WTC11 (cell line): ENCODE results near the gene CSF1. TPM values are rescaled to one million over a fixed set of nuclear protein-coding genes. Genes with fewer than 3 reads are reported as not detected.

Experiments
- ATAC-seq: fragments of 200-7000 bp; cut with Tn5 transposase; 2 replicates; pipeline ENCODE4 v1.10.0; 2021; ENCODE audit warnings: mild to moderate bottlenecking, moderate library complexity
- CTCF ChIA-PET: fragments of 300-600 bp; sonication (Branson Sonifier 250); formaldehyde crosslinking; loops from one replicate; lab custom pipeline; 2021; ENCODE audit warnings: antibody characterized with exemption; lab: Charles Lee
- POLR2A ChIA-PET: fragments of 350-600 bp; sonication (Branson Sonifier 250); formaldehyde crosslinking; loops from one replicate; lab custom pipeline; 2021; ENCODE audit warnings: antibody characterized with exemption; lab: Charles Lee
- DNase-seq: peaks from one replicate; pipeline ENCODE4 v3.0.0; 2021; ENCODE audit warnings: low spot score
- H3K27ac Mint-ChIP-seq: 2 replicates; pipeline ENCODE4 v1.8.0; 2021; ENCODE audit warnings: mixed read lengths
- H3K27me3 Mint-ChIP-seq: 2 replicates; pipeline ENCODE4 v1.8.0; 2021; ENCODE audit warnings: low read depth, mild to moderate bottlenecking, moderate library complexity, mixed read lengths
- H3K36me3 Mint-ChIP-seq: 2 replicates; pipeline ENCODE4 v1.8.0; 2021; ENCODE audit warnings: mixed read lengths
- H3K4me1 Mint-ChIP-seq: 2 replicates; pipeline ENCODE4 v1.8.0; 2022; ENCODE audit warnings: mixed read lengths
- H3K4me3 Mint-ChIP-seq: 2 replicates; pipeline ENCODE4 v1.8.0; 2021; ENCODE audit warnings: mild to moderate bottlenecking, moderate library complexity, mixed read lengths
- H3K9me3 Mint-ChIP-seq: 2 replicates; pipeline ENCODE4 v1.8.0; 2021; ENCODE audit warnings: mixed read lengths
- ELF4 ChIP-seq: sonication (generic); formaldehyde crosslinking; IDR thresholded peaks from 2 replicates; pipeline ENCODE4 v1.8.1; 2022; ENCODE audit warnings: low read depth, mild to moderate bottlenecking, moderate library complexity, missing genetic modification reagents
- HMGA2 ChIP-seq: fragments of 250-450 bp; sonication (Bioruptor Pico); IDR thresholded peaks from 2 replicates; pipeline ENCODE4 v1.4.0; 2021; ENCODE audit warnings: mild to moderate bottlenecking, moderate library complexity
- MYBL2 ChIP-seq: sonication (generic); formaldehyde crosslinking; IDR thresholded peaks from 2 replicates; pipeline ENCODE4 v1.8.1; 2023; ENCODE audit warnings: mild to moderate bottlenecking, moderate library complexity, missing genetic modification reagents
- NR3C1 ChIP-seq: sonication (generic); formaldehyde crosslinking; conservative IDR thresholded peaks from 2 replicates; pipeline ENCODE4 v1.8.1; 2023; ENCODE audit warnings: low read depth, mild to moderate bottlenecking, missing genetic modification reagents
- OVOL2 ChIP-seq: fragments of 250-450 bp; sonication (Bioruptor Pico); IDR thresholded peaks from 2 replicates; pipeline ENCODE4 v1.9.0; 2021; ENCODE audit warnings: mild to moderate bottlenecking, borderline replicate concordance
- PRRX2 ChIP-seq: fragments of 250-450 bp; sonication (Bioruptor Pico); IDR thresholded peaks from 2 replicates; pipeline ENCODE4 v1.8.0; 2021; ENCODE audit warnings: mild to moderate bottlenecking
- RELA ChIP-seq: sonication (generic); formaldehyde crosslinking; IDR thresholded peaks from 2 replicates; pipeline ENCODE4 v1.8.1; 2022; ENCODE audit warnings: missing genetic modification reagents, mild to moderate bottlenecking, borderline replicate concordance
- SOX15 ChIP-seq: fragments of 250-450 bp; sonication (Bioruptor Pico); IDR thresholded peaks from 2 replicates; pipeline ENCODE4 v1.9.0; 2021; ENCODE audit warnings: mild to moderate bottlenecking
- ZNF396 ChIP-seq: fragments of 250-450 bp; sonication (Bioruptor Pico); IDR thresholded peaks from 2 replicates; pipeline ENCODE4 v1.8.0; 2021; ENCODE audit warnings: mild to moderate bottlenecking, moderate library complexity, borderline replicate concordance
- ZNF423 ChIP-seq: fragments of 250-450 bp; sonication (Bioruptor Pico); IDR thresholded peaks from 2 replicates; pipeline ENCODE4 v2.1.2; 2022; ENCODE audit warnings: mild to moderate bottlenecking, moderate library complexity
- total RNA-seq: library from RNA; stranded (reverse); gene quantifications from 3 replicates; pipeline ENCODE4 v1.2.3, GENCODE V29; 2021
- TF ChIP-seq, protein P1 (sequence below): sonication (generic); formaldehyde crosslinking; IDR thresholded peaks from 2 replicates; pipeline ENCODE4 v1.8.0; 2023; ENCODE audit warnings: missing genetic modification reagents
- TF ChIP-seq, protein P2 (sequence below): sonication (generic); formaldehyde crosslinking; IDR thresholded peaks from 2 replicates; pipeline ENCODE4 v1.8.1; 2022; ENCODE audit warnings: missing genetic modification reagents, borderline replicate concordance
- TF ChIP-seq, protein P3 (sequence below): sonication (generic); formaldehyde crosslinking; IDR thresholded peaks from 2 replicates; pipeline ENCODE4 v1.8.1; 2022; ENCODE audit warnings: mild to moderate bottlenecking, missing genetic modification reagents, moderate library complexity, borderline replicate concordance
- TF ChIP-seq, protein P4 (sequence below): sonication (generic); formaldehyde crosslinking; IDR thresholded peaks from 2 replicates; pipeline ENCODE4 v1.8.1; 2023; ENCODE audit warnings: mild to moderate bottlenecking, missing genetic modification reagents, moderate library complexity
- TF ChIP-seq, protein P5 (sequence below): sonication (generic); formaldehyde crosslinking; IDR thresholded peaks from 2 replicates; pipeline ENCODE4 v1.8.0; 2022; ENCODE audit warnings: missing genetic modification reagents
- TF ChIP-seq, protein P6 (sequence below): fragments of 250-450 bp; sonication (Bioruptor Pico); IDR thresholded peaks from 2 replicates; pipeline ENCODE4 v1.8.0; 2021; ENCODE audit warnings: mild to moderate bottlenecking
- TF ChIP-seq, protein P7 (sequence below): sonication (generic); formaldehyde crosslinking; IDR thresholded peaks from 2 replicates; pipeline ENCODE4 v1.8.0; 2022; ENCODE audit warnings: mild to moderate bottlenecking, missing genetic modification reagents

The CSF1 gene
- total RNA-seq, 1 experiment from 2014 or later: 3.0 TPM

DNA sequence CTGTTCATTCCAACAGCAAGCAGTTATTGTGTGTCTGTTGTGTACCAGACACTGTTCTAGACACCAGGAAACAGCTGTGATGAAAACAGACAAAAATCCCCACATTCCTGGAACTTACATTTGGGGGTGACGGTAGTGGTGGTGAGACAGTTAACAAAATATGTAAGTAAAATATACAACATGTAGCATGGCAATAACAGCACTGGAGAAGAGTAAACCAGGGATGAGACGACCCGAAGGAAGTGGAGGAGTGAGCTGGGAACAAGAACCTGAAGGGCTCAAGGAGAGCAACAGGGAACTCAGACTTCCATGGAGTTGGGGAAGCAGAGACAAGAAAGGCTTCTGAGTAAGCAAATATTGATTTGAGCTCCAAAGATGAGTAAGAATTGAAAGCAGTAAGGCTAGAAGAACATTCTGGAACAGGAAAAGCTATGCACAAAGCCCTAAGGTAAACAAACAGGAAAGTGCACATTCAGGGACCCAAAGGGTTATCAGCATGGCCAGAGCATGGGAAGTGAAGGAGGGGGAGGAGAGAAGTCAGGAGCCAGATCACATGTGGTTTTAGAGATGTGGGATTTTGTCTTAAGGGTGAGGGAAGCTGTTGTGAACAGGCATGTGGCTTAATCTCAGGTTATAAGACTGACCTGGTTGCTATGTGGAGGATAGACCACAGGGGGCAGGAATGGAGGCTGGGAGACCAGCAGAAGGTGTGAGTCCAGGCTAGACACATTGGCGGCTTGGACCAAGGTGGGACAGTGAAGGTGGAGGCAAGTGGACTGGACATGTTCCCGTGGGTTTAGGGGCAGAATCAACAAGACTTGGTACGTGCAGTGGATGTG, 7.3 kb downstream of the CSF1 start:
- ATAC-seq: 0 out of 2 replicates have a peak, but pooled peaks have one; percentile 61
- TF ChIP-seq, protein P1, sequence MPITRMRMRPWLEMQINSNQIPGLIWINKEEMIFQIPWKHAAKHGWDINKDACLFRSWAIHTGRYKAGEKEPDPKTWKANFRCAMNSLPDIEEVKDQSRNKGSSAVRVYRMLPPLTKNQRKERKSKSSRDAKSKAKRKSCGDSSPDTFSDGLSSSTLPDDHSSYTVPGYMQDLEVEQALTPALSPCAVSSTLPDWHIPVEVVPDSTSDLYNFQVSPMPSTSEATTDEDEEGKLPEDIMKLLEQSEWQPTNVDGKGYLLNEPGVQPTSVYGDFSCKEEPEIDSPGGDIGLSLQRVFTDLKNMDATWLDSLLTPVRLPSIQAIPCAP (CRISPR knock-in tag): no peak
- TF ChIP-seq, protein P2, sequence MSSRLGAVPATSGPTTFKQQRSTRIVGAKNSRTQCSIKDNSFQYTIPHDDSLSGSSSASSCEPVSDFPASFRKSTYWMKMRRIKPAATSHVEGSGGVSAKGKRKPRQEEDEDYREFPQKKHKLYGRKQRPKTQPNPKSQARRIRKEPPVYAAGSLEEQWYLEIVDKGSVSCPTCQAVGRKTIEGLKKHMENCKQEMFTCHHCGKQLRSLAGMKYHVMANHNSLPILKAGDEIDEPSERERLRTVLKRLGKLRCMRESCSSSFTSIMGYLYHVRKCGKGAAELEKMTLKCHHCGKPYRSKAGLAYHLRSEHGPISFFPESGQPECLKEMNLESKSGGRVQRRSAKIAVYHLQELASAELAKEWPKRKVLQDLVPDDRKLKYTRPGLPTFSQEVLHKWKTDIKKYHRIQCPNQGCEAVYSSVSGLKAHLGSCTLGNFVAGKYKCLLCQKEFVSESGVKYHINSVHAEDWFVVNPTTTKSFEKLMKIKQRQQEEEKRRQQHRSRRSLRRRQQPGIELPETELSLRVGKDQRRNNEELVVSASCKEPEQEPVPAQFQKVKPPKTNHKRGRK (CRISPR knock-in tag): no peak
- TF ChIP-seq, protein P3, sequence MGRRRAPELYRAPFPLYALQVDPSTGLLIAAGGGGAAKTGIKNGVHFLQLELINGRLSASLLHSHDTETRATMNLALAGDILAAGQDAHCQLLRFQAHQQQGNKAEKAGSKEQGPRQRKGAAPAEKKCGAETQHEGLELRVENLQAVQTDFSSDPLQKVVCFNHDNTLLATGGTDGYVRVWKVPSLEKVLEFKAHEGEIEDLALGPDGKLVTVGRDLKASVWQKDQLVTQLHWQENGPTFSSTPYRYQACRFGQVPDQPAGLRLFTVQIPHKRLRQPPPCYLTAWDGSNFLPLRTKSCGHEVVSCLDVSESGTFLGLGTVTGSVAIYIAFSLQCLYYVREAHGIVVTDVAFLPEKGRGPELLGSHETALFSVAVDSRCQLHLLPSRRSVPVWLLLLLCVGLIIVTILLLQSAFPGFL (CRISPR knock-in tag): no peak
- TF ChIP-seq RELA (CRISPR knock-in tag): no peak
- no peak for TF ChIP-seq ZNF396
- TF ChIP-seq MYBL2 (CRISPR knock-in tag): no peak
- no peak for TF ChIP-seq OVOL2
- TF ChIP-seq HMGA2: no peak
- TF ChIP-seq, protein P4, sequence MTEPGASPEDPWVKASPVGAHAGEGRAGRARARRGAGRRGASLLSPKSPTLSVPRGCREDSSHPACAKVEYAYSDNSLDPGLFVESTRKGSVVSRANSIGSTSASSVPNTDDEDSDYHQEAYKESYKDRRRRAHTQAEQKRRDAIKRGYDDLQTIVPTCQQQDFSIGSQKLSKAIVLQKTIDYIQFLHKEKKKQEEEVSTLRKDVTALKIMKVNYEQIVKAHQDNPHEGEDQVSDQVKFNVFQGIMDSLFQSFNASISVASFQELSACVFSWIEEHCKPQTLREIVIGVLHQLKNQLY (CRISPR knock-in tag): no peak
- TF ChIP-seq, protein P5, sequence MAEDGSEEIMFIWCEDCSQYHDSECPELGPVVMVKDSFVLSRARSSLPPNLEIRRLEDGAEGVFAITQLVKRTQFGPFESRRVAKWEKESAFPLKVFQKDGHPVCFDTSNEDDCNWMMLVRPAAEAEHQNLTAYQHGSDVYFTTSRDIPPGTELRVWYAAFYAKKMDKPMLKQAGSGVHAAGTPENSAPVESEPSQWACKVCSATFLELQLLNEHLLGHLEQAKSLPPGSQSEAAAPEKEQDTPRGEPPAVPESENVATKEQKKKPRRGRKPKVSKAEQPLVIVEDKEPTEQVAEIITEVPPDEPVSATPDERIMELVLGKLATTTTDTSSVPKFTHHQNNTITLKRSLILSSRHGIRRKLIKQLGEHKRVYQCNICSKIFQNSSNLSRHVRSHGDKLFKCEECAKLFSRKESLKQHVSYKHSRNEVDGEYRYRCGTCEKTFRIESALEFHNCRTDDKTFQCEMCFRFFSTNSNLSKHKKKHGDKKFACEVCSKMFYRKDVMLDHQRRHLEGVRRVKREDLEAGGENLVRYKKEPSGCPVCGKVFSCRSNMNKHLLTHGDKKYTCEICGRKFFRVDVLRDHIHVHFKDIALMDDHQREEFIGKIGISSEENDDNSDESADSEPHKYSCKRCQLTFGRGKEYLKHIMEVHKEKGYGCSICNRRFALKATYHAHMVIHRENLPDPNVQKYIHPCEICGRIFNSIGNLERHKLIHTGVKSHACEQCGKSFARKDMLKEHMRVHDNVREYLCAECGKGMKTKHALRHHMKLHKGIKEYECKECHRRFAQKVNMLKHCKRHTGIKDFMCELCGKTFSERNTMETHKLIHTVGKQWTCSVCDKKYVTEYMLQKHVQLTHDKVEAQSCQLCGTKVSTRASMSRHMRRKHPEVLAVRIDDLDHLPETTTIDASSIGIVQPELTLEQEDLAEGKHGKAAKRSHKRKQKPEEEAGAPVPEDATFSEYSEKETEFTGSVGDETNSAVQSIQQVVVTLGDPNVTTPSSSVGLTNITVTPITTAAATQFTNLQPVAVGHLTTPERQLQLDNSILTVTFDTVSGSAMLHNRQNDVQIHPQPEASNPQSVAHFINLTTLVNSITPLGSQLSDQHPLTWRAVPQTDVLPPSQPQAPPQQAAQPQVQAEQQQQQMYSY: no peak
- TF ChIP-seq NR3C1: no peak
- no peak for TF ChIP-seq PRRX2
- TF ChIP-seq ZNF423 (CRISPR knock-in tag): no peak
- TF ChIP-seq, protein P6, sequence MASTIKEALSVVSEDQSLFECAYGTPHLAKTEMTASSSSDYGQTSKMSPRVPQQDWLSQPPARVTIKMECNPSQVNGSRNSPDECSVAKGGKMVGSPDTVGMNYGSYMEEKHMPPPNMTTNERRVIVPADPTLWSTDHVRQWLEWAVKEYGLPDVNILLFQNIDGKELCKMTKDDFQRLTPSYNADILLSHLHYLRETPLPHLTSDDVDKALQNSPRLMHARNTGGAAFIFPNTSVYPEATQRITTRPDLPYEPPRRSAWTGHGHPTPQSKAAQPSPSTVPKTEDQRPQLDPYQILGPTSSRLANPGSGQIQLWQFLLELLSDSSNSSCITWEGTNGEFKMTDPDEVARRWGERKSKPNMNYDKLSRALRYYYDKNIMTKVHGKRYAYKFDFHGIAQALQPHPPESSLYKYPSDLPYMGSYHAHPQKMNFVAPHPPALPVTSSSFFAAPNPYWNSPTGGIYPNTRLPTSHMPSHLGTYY (CRISPR knock-in tag): no peak
- no peak for TF ChIP-seq ELF4
- no peak for TF ChIP-seq SOX15 (CRISPR knock-in tag)
- TF ChIP-seq, protein P7, sequence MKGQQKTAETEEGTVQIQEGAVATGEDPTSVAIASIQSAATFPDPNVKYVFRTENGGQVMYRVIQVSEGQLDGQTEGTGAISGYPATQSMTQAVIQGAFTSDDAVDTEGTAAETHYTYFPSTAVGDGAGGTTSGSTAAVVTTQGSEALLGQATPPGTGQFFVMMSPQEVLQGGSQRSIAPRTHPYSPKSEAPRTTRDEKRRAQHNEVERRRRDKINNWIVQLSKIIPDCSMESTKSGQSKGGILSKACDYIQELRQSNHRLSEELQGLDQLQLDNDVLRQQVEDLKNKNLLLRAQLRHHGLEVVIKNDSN (CRISPR knock-in tag): no peak
- H3K4me1 Mint-ChIP-seq: peaks cover 1% of the 10 kb centered on the region
- H3K27ac Mint-ChIP-seq: no peak overlapping the region
- H3K36me3 Mint-ChIP-seq: no peaks in the 10 kb centered on the region
- H3K27me3 Mint-ChIP-seq: peaks cover 5% of the 10 kb centered on the region
- no peak for DNase-seq
- CTCF ChIA-PET: interaction anchor here (1.0 to 4.8 kb wide), 4 partner anchors 66 to 135 kb away, joined by 3 to 36 read pairs (median 4); partner anchors contain the start of gene AHCYL1
- no peak overlapping the region for H3K4me3 Mint-ChIP-seq
- POLR2A ChIA-PET: no interaction called here
- H3K9me3 Mint-ChIP-seq: no peaks in the 10 kb centered on the region
